Endothelial cell of umbilical vein (primary cell): ENCODE results near the gene ZNF503. TPM values are rescaled to one million over a fixed set of nuclear protein-coding genes. Genes with fewer than 3 reads are reported as not detected.

ENCODE experiments used
- BruUV-seq: library from RNA; stranded (reverse); fragments of 400-500 nt; replicated peaks from 2 replicates; lab custom pipeline; 2021; lab: Mats Ljungman, UMichigan
- CTCF ChIA-PET: fragments of 300-600, 350-600 bp; sonication (Branson Sonifier 250); formaldehyde crosslinking; loops from one replicate; lab custom pipeline; 2021; ENCODE audit warnings: antibody characterized with exemption, inconsistent platforms; lab: Charles Lee
- POLR2A ChIA-PET: fragments of 300-600, 350-600 bp; sonication (Branson Sonifier 250); formaldehyde crosslinking; loops from one replicate; lab custom pipeline; 2021; ENCODE audit warnings: antibody characterized with exemption, inconsistent platforms; lab: Charles Lee
- DNase-seq: peaks from one replicate; pipeline ENCODE4 v3.0.0-alpha.2; 2011; ENCODE audit warnings: low read depth, low spot score
- FAIRE-seq: peaks from 2 replicates; lab custom pipeline; 2011; peaks lifted over from hg19 to GRCh38; lab: Jason Lieb, UNC
- H2AFZ ChIP-seq: 2 replicates; pipeline ENCODE4 v1.6.0; 2012; ENCODE audit warnings: low read depth, low read length, control low read depth, inconsistent platforms
- H3K27ac ChIP-seq: 2 replicates; pipeline ENCODE4 v1.5.1; 2011; ENCODE audit warnings: low read depth, mild to moderate bottlenecking, control low read depth, low read length, moderate library complexity; ENCODE audit not compliant: insufficient read depth
- H3K27me3 ChIP-seq, 2 experiments: 2 replicates each; pipeline versions ENCODE4 v1.6.0 to v1.6.1; 2011; ENCODE audit warnings: low read length in 2 of 2, mixed read lengths in 1 of 2; ENCODE audit not compliant: control insufficient read depth in 2 of 2, insufficient read depth in 2 of 2
- H3K36me3 ChIP-seq, 2 experiments: 2 replicates in 1 of 2; 3 replicates in 1 of 2; pipeline ENCODE4 v1.5.1; 2011; ENCODE audit warnings: low read length in 2 of 2, mild to moderate bottlenecking in 1 of 2, moderate library complexity in 1 of 2; ENCODE audit not compliant: control insufficient read depth in 2 of 2, insufficient read depth in 2 of 2; ENCODE audit errors: extremely low read depth in 1 of 2
- H3K4me1 ChIP-seq: 3 replicates; pipeline ENCODE4 v1.5.1; 2011; ENCODE audit warnings: mild to moderate bottlenecking, low read length; ENCODE audit not compliant: control insufficient read depth, insufficient read depth; ENCODE audit errors: extremely low read depth
- H3K4me2 ChIP-seq: 2 replicates; pipeline ENCODE4 v1.6.1; 2011; ENCODE audit warnings: low read length, control low read depth, mixed read lengths; ENCODE audit not compliant: insufficient read depth
- H3K4me3 ChIP-seq, 3 experiments: fragments of 200-600 bp in 1 of 3; sonication (generic), shearing (Covaris generic) in 1 of 3; replicated peaks in 1 of 3; 2 replicates each; pipeline ENCODE4 v1.5.1; 2011 to 2016; ENCODE audit warnings: control low read depth in 3 of 3, low read length in 3 of 3, mild to moderate bottlenecking in 2 of 3, inconsistent platforms in 1 of 3, low read depth in 1 of 3, moderate library complexity in 1 of 3; ENCODE audit not compliant: insufficient read depth in 1 of 3
- H3K79me2 ChIP-seq: 2 replicates; pipeline ENCODE4 v1.6.0; 2012; ENCODE audit warnings: low read length, inconsistent platforms; ENCODE audit not compliant: control insufficient read depth, insufficient read depth
- H3K9ac ChIP-seq: replicated peaks from 2 replicates; pipeline ENCODE3; 2011; ENCODE audit warnings: low read length, control low read depth; ENCODE audit not compliant: insufficient read depth; ENCODE audit errors: extremely low read depth
- H3K9me1 ChIP-seq: replicated peaks from 3 replicates; pipeline ENCODE4 v1.6.0; 2011; ENCODE audit warnings: mild to moderate bottlenecking, low read length; ENCODE audit not compliant: control insufficient read depth, insufficient read depth; ENCODE audit errors: extremely low read depth
- H3K9me3 ChIP-seq: replicated peaks from 2 replicates; pipeline ENCODE4 v1.5.1; 2012; ENCODE audit warnings: low read length, inconsistent platforms; ENCODE audit not compliant: control insufficient read depth, insufficient read depth
- H4K20me1 ChIP-seq: replicated peaks from 2 replicates; pipeline ENCODE3; 2011; ENCODE audit warnings: mild to moderate bottlenecking, low read length; ENCODE audit not compliant: control insufficient read depth, insufficient read depth; ENCODE audit errors: extremely low read depth
- CTCF ChIP-seq, 2 donors: IDR thresholded peaks; 1 replicate in 1 of 2; 2 replicates in 1 of 2; pipeline ENCODE4 v1.5.1; 2011; ENCODE audit warnings: low read length in 2 of 2, mild to moderate bottlenecking in 2 of 2, moderate library complexity in 2 of 2, control low read depth in 1 of 2, inconsistent platforms in 1 of 2, low read depth in 1 of 2; ENCODE audit not compliant: insufficient read depth in 1 of 2; ENCODE audit errors: extremely low read depth in 1 of 2
- EZH2 ChIP-seq: IDR thresholded peaks from 2 replicates; pipeline ENCODE4 v1.6.1; 2012; ENCODE audit warnings: borderline replicate concordance, low read depth, mild to moderate bottlenecking, moderate library complexity, low read length, inconsistent platforms; ENCODE audit not compliant: severe bottlenecking
- FOS ChIP-seq: IDR thresholded peaks from 2 replicates; pipeline ENCODE4 v1.6.1; 2011; ENCODE audit warnings: mild to moderate bottlenecking, low read length, moderate library complexity, borderline replicate concordance; ENCODE audit not compliant: insufficient read depth
- GATA2 ChIP-seq: IDR thresholded peaks from 2 replicates; pipeline ENCODE4 v1.7.0; 2011; ENCODE audit warnings: low read depth, mild to moderate bottlenecking, moderate library complexity, mixed read lengths, low read length; ENCODE audit not compliant: insufficient read length, insufficient read depth
- JUN ChIP-seq: IDR thresholded peaks from 2 replicates; pipeline ENCODE4 v1.6.1; 2011; ENCODE audit warnings: borderline replicate concordance, low read depth; ENCODE audit not compliant: insufficient read length, insufficient read depth
- MAX ChIP-seq: IDR thresholded peaks from 2 replicates; pipeline ENCODE4 v1.6.1; 2011; ENCODE audit not compliant: insufficient read depth, insufficient read length
- MYC ChIP-seq: IDR thresholded peaks from one replicate; pipeline ENCODE4 v1.6.1; 2011; ENCODE audit warnings: mild to moderate bottlenecking, low read depth, low read length
- POLR2A ChIP-seq: IDR thresholded peaks from 2 replicates; pipeline ENCODE4 v1.6.1; 2012; ENCODE audit warnings: low read depth, mild to moderate bottlenecking, control low read depth, low read length
- POLR2AphosphoS5 ChIP-seq: IDR thresholded peaks from 2 replicates; pipeline ENCODE4 v1.6.1; 2012; ENCODE audit warnings: low read depth, mild to moderate bottlenecking, control low read depth, low read length, moderate library complexity; ENCODE audit not compliant: insufficient read depth
- dilution Hi-C: fragments of 300-500 bp; cut with MboI; formaldehyde crosslinking; loops from one replicate; pipeline ENCODE4 v1.15.0; 2019; ENCODE audit warnings: low sequenced_read_pairs; ENCODE audit not compliant: extremely low pct_ligation_motif_present
- intact Hi-C: fragments of 100-400 bp; cut with micrococcal nuclease; formaldehyde crosslinking; loops from one replicate; pipeline ENCODE4 v1.10.0; 2022
- polyA plus RNA-seq, 4 experiments: library from polyadenylated mRNA; depleted of rRNA in 3 of 4; stranded (reverse) in 3 of 4; unstranded in 1 of 4; fragments of >200 nt; gene quantifications; 2 replicates each; pipeline versions ENCODE4 v1.2.1 to v1.2.3, GENCODE V29; 2011 to 2012; ENCODE audit warnings: missing spikeins in 1 of 4
- total RNA-seq: library from RNA; stranded (reverse); gene quantifications from 2 replicates; pipeline ENCODE4 v1.2.3, GENCODE V29; 2021

The ZNF503 gene
- total and polyA plus RNA-seq, 2 donors (not counting 3 experiments of a cell fraction or from before 2014, with no cell fraction given), result 0.58 to 2.2 TPM

GRCh38 chr10:75394221-75394620, 7.3 kb downstream of the ZNF503 start:
- dilution Hi-C loops, result no loop called here
- H3K4me3 ChIP-seq, result no peak overlapping the region
- H3K79me2 ChIP-seq, result peaks cover 6% of the 10 kb centered on the region
- H3K36me3 ChIP-seq, result no peaks in the 10 kb centered on the region
- H3K27ac ChIP-seq, result no peak overlapping the region
- no TSS peak for BruUV-seq
- peaks cover 21% of the 10 kb centered on the region for H3K4me1 ChIP-seq
- H3K27me3 ChIP-seq, result peaks cover 6 to 25% of the 10 kb centered on the region in 2 experiments
- no peaks in the 10 kb centered on the region for H4K20me1 ChIP-seq
- H3K9me3 ChIP-seq, result no peaks in the 10 kb centered on the region
- H3K9ac ChIP-seq, result no peak overlapping the region
- H2AFZ ChIP-seq, result no peak overlapping the region
- no peak for TF ChIP-seq FOS
- TF ChIP-seq GATA2, result no peak
- no peak for TF ChIP-seq MAX
- no peak for TF ChIP-seq POLR2A
- no peak for TF ChIP-seq MYC
- no peak for TF ChIP-seq CTCF (IDR thresholded peaks at IDR 0.05; ENCODE audit: extremely low read depth in 1 of 2, insufficient read depth in 1 of 2, low read depth in 1 of 2, low read length in 2 of 2)
- no peak for TF ChIP-seq EZH2
- TF ChIP-seq JUN, result no peak
- no peak for TF ChIP-seq POLR2AphosphoS5
- intact Hi-C loops, result no loop called here
- POLR2A ChIA-PET, result no interaction called here
- no peaks in the 10 kb centered on the region for H3K9me1 ChIP-seq
- FAIRE-seq, result no peak
- CTCF ChIA-PET, result interaction anchor here (0.9 to 1.4 kb wide), 2 partner anchors 99 to 258 kb away, joined by 3 read pairs; no protein-coding TSS in a partner anchor
- no peak for DNase-seq
- no peak overlapping the region for H3K4me2 ChIP-seq
